Medulla oblongata (tissue), 1 donor: ENCODE results near the gene PAFAH1B2.
A peak's percentile ranks its signal among the peaks of the same experiment; 100 is the strongest.

Experiments
- DNase-seq: peaks from one replicate; pipeline ENCODE4 v3.0.0-alpha.2; 2015; ENCODE audit errors: extremely low spot score

PAFAH1B2 gene

DNA sequence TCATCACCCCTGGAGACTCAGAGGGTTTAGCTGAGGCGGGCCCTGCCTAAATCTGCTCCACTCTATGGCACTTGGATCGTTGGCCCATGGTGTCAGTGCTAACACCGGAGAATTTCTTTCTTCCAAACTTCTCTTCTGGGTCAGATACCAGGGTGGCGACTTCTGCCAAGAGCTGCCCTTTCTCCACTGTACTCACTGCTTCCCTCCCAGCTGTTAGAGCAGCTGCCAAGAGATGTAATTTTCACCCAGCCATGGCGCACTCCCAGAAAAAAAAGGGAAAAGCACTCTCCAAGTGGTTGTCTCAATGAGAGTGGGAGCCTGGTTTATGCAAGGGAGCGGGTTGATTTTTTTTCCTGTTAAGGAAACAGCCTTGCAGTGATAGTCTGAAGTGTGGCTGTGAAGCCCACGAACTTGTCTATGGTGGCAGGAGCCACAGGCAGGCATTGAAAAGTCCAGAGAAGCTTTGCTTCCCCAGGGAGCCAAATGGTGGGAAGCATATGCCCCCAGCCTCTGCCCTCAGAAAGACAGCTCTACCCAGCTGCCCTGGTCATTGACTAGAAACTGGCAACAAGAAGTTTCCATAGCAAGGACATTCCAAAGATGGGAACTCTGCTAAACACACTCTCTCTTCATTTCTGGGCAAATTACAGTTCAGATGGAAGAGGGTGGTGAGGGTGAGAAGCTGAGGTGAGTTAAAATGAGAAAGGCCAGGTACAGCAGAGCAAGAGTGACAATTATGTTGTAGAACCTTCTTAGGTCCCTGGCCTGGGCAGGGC is 77.1 kb downstream of the PAFAH1B2 start:
- DNase-seq, result peak; percentile 63

DNA sequence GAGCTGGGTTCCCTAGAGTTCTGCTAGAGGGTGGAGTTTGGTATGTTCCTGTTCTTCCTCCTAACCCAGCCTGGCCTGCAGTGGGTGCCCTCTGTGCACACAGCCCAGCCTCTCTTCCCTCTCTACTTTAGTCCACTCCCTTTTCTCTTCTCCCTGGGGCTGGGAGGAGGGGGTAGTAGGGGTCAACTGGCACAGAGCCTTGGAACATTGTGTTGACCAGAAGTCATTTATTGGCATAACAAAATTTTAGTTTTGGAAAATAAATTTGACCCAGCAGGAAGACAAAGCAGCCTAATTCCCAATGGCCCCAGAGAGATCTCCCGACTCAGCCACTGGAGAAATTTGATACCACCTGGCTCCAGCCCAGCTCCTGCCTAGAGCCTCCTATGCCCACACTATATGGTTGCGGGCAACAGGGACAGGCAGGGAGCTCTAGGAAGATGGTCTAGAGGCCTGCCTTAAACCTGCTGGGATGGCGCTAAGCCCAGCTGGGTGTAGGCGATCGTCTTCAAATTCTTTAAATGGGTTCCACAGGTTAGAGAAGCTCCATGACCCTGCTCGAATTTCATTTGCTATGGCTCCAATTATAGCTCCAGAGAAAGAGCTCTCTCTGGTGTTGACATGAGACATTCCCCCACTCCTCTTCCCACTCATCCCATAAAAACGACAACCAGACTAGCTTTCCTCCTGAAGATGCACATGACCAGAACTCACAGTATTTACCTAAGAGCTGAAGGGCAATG is 77.9 kb downstream of the PAFAH1B2 start:
- no peak for DNase-seq

DNA sequence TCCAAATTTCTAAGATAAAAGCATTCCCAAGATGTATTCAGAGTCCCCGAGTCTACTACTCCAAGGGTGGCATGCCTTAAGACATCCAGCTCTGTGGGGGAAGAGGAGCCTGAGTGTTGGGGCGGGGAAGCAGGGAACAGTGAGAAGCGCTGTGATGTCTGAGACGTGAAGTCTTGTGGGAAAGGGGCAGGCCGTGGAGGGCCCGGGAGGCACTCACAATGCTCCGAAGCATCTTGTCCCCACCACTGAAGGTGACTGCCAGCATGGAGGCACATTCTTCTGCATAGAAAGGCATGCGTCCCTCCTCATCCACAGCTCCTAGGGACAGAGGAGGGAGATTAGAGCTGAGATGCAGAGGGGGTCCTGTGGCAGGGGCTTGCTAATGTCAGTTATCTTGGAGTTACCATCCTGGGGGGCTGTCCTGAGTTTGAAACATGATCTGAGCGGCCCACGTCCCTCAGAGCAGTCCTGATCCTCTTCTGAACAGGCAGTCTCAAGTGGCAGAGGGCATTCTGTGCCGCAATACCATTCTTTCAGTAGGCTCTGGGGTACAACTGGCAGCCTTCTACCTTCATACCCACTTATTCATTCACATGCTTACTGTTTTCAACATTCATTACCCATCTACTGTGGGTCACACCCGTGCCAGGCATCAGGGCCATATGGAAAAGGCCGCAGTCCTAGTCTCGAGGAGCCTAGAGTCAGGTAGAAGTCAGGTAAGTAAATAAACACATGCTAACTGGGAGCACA is 79.1 kb downstream of the PAFAH1B2 start:
- DNase-seq, result no peak

DNA sequence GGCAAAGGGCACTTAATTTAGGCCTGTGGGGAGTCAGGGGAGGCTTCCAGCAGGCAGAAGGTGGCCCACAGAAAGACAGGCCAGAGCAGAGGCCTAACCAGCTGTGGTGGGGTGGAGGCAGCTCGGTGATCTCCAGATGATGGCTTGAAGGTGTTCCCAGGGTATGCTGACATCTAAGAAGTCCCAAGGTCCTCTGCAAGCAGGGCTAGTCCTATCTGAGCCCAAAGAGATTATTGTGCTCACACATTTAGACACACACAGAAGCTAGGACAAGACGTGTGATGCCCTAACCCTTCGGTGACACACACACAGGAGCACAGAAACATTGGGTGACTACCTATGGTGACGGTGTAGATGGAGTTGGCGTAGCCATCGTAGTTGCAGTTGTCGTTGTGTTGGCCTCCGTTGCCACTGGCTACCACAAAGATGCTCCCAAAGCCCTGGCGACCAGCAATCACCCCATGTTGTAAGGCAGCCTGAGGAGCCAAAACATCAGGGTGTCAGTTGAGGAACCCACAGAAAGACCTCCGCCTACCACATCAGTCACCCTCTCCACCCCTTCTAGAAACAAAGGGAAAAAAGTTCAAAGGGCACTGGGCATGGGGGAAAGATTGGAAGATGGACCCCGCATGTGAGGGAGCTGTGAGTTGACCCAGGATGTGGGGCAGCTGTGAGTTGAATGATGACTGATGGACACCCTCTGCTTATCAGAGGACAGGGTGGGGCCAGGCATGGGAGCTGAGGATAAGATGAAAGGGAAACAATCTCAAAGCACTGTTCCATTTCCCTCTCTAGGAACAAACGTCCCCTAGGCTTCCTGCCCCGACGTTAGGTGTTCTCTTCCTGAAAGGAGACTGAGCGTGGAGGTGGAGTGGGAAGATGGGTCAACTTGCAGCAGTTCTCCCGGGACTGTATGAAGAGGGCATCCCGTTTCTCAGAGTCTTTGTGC is 79.9 kb downstream of the PAFAH1B2 start:
- DNase-seq, result no peak

DNA sequence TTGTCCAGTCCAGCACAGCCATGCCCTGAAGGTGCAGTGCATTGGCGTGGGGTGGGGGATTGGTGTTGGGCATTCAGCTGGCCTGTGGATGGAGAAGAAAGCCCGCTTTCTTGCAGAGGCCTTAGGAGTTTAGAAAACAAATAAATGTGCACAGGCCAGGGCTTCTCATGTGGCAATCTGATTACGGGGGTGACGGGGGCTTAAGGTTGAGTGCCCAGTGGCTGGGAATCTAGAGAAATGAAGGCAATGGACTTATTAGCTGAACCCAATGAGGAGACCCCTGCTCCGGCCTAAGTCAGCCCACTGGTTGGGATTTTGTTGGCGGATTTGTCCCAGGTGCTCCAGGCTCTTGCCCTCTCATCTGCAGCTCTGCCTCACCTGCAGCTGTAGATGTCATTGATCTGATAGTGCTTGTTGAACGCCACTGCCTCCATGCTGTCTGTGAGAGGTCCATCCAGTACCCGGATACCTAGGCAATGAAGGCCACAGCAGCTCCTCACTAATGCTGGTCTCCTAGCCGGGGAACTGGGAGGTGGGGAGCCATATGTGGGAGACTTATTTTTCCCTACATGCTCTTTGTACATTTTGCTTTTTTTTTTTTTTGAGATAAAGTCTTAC is 81.6 kb downstream of the PAFAH1B2 start:
- no peak for DNase-seq
